Measurements from ENCODE around the gene OR52I2. TPM values are rescaled to one million over a fixed set of nuclear protein-coding genes. Genes with fewer than 3 reads are reported as not detected.

Gene OR52I2
- not detected for total RNA-seq (2013)
- polyA plus RNA-seq: under 1 TPM in 1 of 3 donors, not detected in 2; 0.04 TPM
- polyA minus RNA-seq: under 0.01 TPM in 1 of 2 replicates, not detected in the other
- total RNA-seq: 0 to 3.0 (median 0.06) reads per million in 11 experiments

GRCh38 chr11:4581443-4581842 lies at the start of gene OR52I2:
Gene OR52I2, plus strand, starts transcription at chr11:4581743.
- intact Hi-C loops (cut with micrococcal nuclease): no loop called here
- Mint-ChIP-seq H3K27ac (peak within 1 kb of the TSS in 1 of 7 donors; percentile 11), H3K9me3 (no peaks in the 10 kb centered on the region)

DNA sequence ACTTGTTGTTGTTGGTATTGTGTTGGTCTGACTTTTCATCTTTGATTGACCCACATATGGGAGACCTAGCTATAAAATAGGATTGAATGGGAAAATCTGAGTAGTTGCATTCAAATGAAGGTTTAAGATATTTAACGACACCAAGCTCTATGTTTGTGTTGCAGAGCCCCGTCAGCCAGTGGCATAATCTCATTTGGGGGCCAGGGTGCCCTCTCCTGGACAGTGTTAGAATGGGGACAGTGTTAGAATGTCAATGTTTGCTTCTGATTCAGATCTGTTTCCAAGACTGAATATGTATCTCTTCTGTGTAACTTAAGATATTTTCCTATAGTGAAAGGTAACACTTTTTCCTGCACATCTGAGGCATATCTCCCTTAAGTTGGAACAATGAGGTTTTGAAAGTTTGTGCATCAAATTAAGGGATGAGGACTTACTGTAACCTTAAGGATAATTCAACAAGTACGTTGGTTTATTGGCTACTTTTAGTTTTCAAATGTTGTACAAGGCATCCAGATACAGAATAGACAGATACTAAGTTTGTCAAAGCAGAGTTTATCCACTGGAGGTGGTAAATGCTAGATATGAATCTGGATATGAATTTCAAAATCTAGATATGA lies 41.8 kb upstream of the OR52I2 start:
- Histone ChIP-seq H3K27ac (ENCODE audit: low read depth in 1 of 2, low read length in 2 of 2) (no peak overlapping the region), H3K4me3 (replicated peaks in 1 of 3; ENCODE audit: low read depth in 2 of 3, low read length in 3 of 3) (no peak overlapping the region), H3K36me3 (replicated peaks in 1 of 2; ENCODE audit: control insufficient read depth in 1 of 2, insufficient read depth in 2 of 2, low read length in 2 of 2) (no peaks in the 10 kb centered on the region), H3K4me2 (replicated peaks; ENCODE audit: extremely low read depth, low read length, poor library complexity, severe bottlenecking) (no peak overlapping the region), H3K9ac (ENCODE audit: insufficient read depth, low read length, poor library complexity, severe bottlenecking) (no peak overlapping the region), H3K9me3 (replicated peaks in 1 of 2; ENCODE audit: control insufficient read depth in 1 of 2, insufficient read depth in 1 of 2, low read length in 2 of 2) (no peaks in the 10 kb centered on the region), H3K79me2 (ENCODE audit: insufficient read depth, low read length) (no peaks in the 10 kb centered on the region), H4K20me1 (ENCODE audit: insufficient read depth, low read length) (no peaks in the 10 kb centered on the region), H3K4me1 (ENCODE audit: control insufficient read depth in 1 of 2, insufficient read depth in 2 of 2, low read length in 2 of 2) (no peaks in the 10 kb centered on the region), H2AFZ (ENCODE audit: insufficient read depth, low read depth, low read length, poor library complexity, severe bottlenecking) (no peak overlapping the region), H3K27me3 (ENCODE audit: control insufficient read depth in 2 of 2, insufficient read depth in 2 of 2, low read length in 2 of 2) (peaks cover 9 to 12% of the 10 kb centered on the region in 2 donors)
- peaks cover 3% of the 10 kb centered on the region for H3K4me1 Mint-ChIP-seq
- WGBS (ENCODE audit: insufficient coverage): 0% methylated on average over 1 of the region's 3 CpGs
- H3K36me3 Mint-ChIP-seq: no peaks in the 10 kb centered on the region
- peaks cover 3 to 5% (median 4%) of the 10 kb centered on the region in 3 donors for H3K27me3 Mint-ChIP-seq (ENCODE audit: low read depth in 3 of 3)
- TF ChIP-seq, protein P1, sequence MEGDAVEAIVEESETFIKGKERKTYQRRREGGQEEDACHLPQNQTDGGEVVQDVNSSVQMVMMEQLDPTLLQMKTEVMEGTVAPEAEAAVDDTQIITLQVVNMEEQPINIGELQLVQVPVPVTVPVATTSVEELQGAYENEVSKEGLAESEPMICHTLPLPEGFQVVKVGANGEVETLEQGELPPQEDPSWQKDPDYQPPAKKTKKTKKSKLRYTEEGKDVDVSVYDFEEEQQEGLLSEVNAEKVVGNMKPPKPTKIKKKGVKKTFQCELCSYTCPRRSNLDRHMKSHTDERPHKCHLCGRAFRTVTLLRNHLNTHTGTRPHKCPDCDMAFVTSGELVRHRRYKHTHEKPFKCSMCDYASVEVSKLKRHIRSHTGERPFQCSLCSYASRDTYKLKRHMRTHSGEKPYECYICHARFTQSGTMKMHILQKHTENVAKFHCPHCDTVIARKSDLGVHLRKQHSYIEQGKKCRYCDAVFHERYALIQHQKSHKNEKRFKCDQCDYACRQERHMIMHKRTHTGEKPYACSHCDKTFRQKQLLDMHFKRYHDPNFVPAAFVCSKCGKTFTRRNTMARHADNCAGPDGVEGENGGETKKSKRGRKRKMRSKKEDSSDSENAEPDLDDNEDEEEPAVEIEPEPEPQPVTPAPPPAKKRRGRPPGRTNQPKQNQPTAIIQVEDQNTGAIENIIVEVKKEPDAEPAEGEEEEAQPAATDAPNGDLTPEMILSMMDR (IDR thresholded peaks at IDR 0.05): peak; percentile 81
- H3K27ac Mint-ChIP-seq: no peak overlapping the region
- H3K4me3 Mint-ChIP-seq: no peak overlapping the region
- intact Hi-C loops (cut with micrococcal nuclease): loop anchor here (1.0 to 2.0 kb wide), 2 partner anchors 351 to 352 kb away; no protein-coding TSS in a partner anchor
- peak; percentile 17 to 42 (median 34) for DNase-seq
- peaks cover 0 to 4% (median 0%) of the 10 kb centered on the region in 7 donors for H3K9me3 Mint-ChIP-seq

More at GRCh38 chr11:4581443-4581842, at the start of gene OR52I2:
- H3K9me3 ChIP-seq (replicated peaks in 1 of 2; ENCODE audit: control insufficient read depth in 1 of 2, insufficient read depth in 1 of 2, low read length in 2 of 2): no peaks in the 10 kb centered on the region
- H3K4me3 Mint-ChIP-seq: peak within 1 kb of the TSS in 1 of 2 donors; percentile 30
- H3K27me3 ChIP-seq (ENCODE audit: control insufficient read depth in 2 of 2, insufficient read depth in 2 of 2, low read length in 2 of 2): peaks cover 21 to 32% of the 10 kb centered on the region in 2 donors
- TF ChIP-seq, protein P1 (IDR thresholded peaks at IDR 0.05): no peak
- no peaks in the 10 kb centered on the region for H3K36me3 Mint-ChIP-seq
- peaks cover 23 to 66% (median 25%) of the 10 kb centered on the region in 3 donors for H3K27me3 Mint-ChIP-seq (ENCODE audit: low read depth in 3 of 3)
- no peak within 1 kb of the TSS for H3K4me3 ChIP-seq (replicated peaks in 1 of 3; ENCODE audit: low read depth in 2 of 3, low read length in 3 of 3)
- no peaks in the 10 kb centered on the region for H3K36me3 ChIP-seq (replicated peaks in 1 of 2; ENCODE audit: control insufficient read depth in 1 of 2, insufficient read depth in 2 of 2, low read length in 2 of 2)
- no peak within 1 kb of the TSS for H3K27ac ChIP-seq (ENCODE audit: low read depth in 1 of 2, low read length in 2 of 2)
- H3K4me1 ChIP-seq (ENCODE audit: control insufficient read depth in 1 of 2, insufficient read depth in 2 of 2, low read length in 2 of 2): no peaks in the 10 kb centered on the region
- H3K4me2 ChIP-seq (replicated peaks; ENCODE audit: extremely low read depth, low read length, poor library complexity, severe bottlenecking): no peak within 1 kb of the TSS
- no peaks in the 10 kb centered on the region for H4K20me1 ChIP-seq (ENCODE audit: insufficient read depth, low read length)
- H3K9ac ChIP-seq (ENCODE audit: insufficient read depth, low read length, poor library complexity, severe bottlenecking): no peak within 1 kb of the TSS
- H2AFZ ChIP-seq (ENCODE audit: insufficient read depth, low read depth, low read length, poor library complexity, severe bottlenecking): no peak within 1 kb of the TSS
- DNase-seq: no peak
- no peaks in the 10 kb centered on the region for H3K79me2 ChIP-seq (ENCODE audit: insufficient read depth, low read length)
- H3K4me1 Mint-ChIP-seq: no peaks in the 10 kb centered on the region

All from CD14-positive monocyte (primary cell).